ENCODE data around the gene KAT6B. TPM values are rescaled to one million over a fixed set of nuclear protein-coding genes. Genes with fewer than 3 reads are reported as not detected.

The KAT6B gene
- total and polyA plus RNA-seq, 2 donors (not counting 1 experiment from before 2014, with no cell fraction given) = 3.9 to 37.8 TPM

DNA sequence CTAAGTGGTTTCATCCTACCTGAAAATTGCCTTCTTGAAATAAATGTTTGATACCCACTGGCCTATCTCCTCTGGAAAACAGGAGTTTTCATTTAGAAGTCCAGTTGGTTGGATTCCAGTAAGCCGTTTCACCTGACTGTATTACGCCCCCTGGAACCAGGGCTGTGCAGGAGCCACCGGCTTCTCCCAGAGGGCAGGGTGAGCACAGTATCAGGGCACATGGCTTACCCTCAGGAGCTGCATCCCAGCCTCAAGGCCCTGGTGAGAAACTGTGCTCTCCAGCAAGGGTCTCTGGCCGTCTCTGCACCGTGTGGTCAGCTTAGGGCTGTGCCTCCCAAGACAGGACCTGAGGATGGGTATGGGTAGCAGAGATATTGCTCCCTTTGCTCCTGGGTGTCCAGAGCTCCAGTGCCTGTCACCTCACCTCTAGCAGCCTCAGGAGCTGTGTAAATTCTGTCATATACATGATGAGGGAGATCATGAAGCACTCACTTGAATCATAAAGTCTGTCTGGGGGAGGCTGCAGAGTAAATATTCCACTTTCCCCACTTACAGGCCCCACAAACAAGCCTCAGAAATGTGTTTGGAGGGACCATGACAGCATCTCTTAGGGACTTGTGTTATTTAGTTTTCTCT lies 175.4 kb downstream of the KAT6B start:
- Histone ChIP-seq H3K36me3 (ENCODE audit: control insufficient read depth, insufficient read depth, low read length) (no peaks in the 10 kb centered on the region), H3K27me3 (ENCODE audit: control insufficient read depth, insufficient read depth, low read length) (no peaks in the 10 kb centered on the region), H3K9ac (ENCODE audit: insufficient read depth, low read length) (no peak overlapping the region), H3K9me3 (ENCODE audit: control insufficient read depth, insufficient read depth, low read depth, low read length) (no peaks in the 10 kb centered on the region), H3K4me2 (ENCODE audit: extremely low read depth, insufficient read depth, low read length) (no peak overlapping the region), H4K20me1 (ENCODE audit: control insufficient read depth, extremely low read depth, insufficient read depth, low read length) (no peaks in the 10 kb centered on the region), H3K4me3 (replicated peaks in 1 of 4; ENCODE audit: control extremely low read depth in 1 of 4, insufficient read depth in 1 of 4, low read depth in 3 of 4, low read length in 4 of 4) (no peak overlapping the region), H3K79me2 (ENCODE audit: control insufficient read depth, insufficient read depth, low read length) (no peaks in the 10 kb centered on the region), H3K27ac (ENCODE audit: insufficient read depth, low read length) (no peak overlapping the region), H3K4me1 (ENCODE audit: control insufficient read depth, extremely low read depth, insufficient read depth, low read length) (no peaks in the 10 kb centered on the region), H2AFZ (ENCODE audit: low read length) (no peak overlapping the region)
- TF ChIP-seq CTCF (conservative IDR thresholded peaks at IDR 0.05 in 1 of 2, IDR thresholded peaks at IDR 0.05 in 1 of 2; ENCODE audit: low read depth in 1 of 2, low read length in 2 of 2) (no peak), EZH2 (IDR thresholded peaks at IDR 0.05; ENCODE audit: low read length, missing control alignments) (no peak)
- DNase-seq (ENCODE audit: low read depth in 2 of 2) = no peak

DNA sequence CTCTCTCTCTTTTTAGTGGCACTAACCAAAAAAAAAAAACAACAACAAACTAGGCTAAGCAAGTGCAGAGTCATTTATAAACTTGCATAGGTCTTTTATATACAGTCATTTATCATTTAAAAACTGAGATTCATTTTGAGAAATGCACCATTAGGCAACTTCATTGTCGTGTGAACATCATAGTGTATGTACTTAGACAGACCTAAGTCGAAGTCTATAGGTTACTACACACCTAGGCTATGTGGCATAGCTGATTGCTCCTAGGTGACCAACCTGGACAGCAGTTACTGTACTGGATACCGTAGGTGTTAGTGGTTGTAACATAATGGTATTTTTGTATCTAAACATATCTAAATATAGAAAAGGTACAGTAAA lies 175.9 kb downstream of the KAT6B start:
- Histone ChIP-seq H3K4me1 (ENCODE audit: control insufficient read depth, extremely low read depth, insufficient read depth, low read length) (no peaks in the 10 kb centered on the region), H3K36me3 (ENCODE audit: control insufficient read depth, insufficient read depth, low read length) (no peaks in the 10 kb centered on the region), H2AFZ (ENCODE audit: low read length) (no peak overlapping the region), H3K4me2 (ENCODE audit: extremely low read depth, insufficient read depth, low read length) (no peak overlapping the region), H3K27ac (ENCODE audit: insufficient read depth, low read length) (no peak overlapping the region), H4K20me1 (ENCODE audit: control insufficient read depth, extremely low read depth, insufficient read depth, low read length) (no peaks in the 10 kb centered on the region), H3K9me3 (ENCODE audit: control insufficient read depth, insufficient read depth, low read depth, low read length) (no peaks in the 10 kb centered on the region), H3K4me3 (replicated peaks in 1 of 4; ENCODE audit: control extremely low read depth in 1 of 4, insufficient read depth in 1 of 4, low read depth in 3 of 4, low read length in 4 of 4) (no peak overlapping the region), H3K27me3 (ENCODE audit: control insufficient read depth, insufficient read depth, low read length) (no peaks in the 10 kb centered on the region), H3K79me2 (ENCODE audit: control insufficient read depth, insufficient read depth, low read length) (no peaks in the 10 kb centered on the region), H3K9ac (ENCODE audit: insufficient read depth, low read length) (no peak overlapping the region)
- DNase-seq (ENCODE audit: low read depth in 2 of 2) = no peak
- no peak for TF ChIP-seq EZH2 (IDR thresholded peaks at IDR 0.05; ENCODE audit: low read length, missing control alignments)

GRCh38 chr10:75002967-75003594 lies 176.7 kb downstream of the KAT6B start:
- Histone ChIP-seq H2AFZ (ENCODE audit: low read length) (no peak overlapping the region), H3K4me2 (ENCODE audit: extremely low read depth, insufficient read depth, low read length) (no peak overlapping the region), H3K9me3 (ENCODE audit: control insufficient read depth, insufficient read depth, low read depth, low read length) (no peaks in the 10 kb centered on the region), H3K79me2 (ENCODE audit: control insufficient read depth, insufficient read depth, low read length) (no peaks in the 10 kb centered on the region), H3K4me3 (replicated peaks in 1 of 4; ENCODE audit: control extremely low read depth in 1 of 4, insufficient read depth in 1 of 4, low read depth in 3 of 4, low read length in 4 of 4) (no peak overlapping the region), H4K20me1 (ENCODE audit: control insufficient read depth, extremely low read depth, insufficient read depth, low read length) (no peaks in the 10 kb centered on the region), H3K36me3 (ENCODE audit: control insufficient read depth, insufficient read depth, low read length) (no peaks in the 10 kb centered on the region), H3K27me3 (ENCODE audit: control insufficient read depth, insufficient read depth, low read length) (no peaks in the 10 kb centered on the region), H3K9ac (ENCODE audit: insufficient read depth, low read length) (no peak overlapping the region), H3K4me1 (ENCODE audit: control insufficient read depth, extremely low read depth, insufficient read depth, low read length) (no peaks in the 10 kb centered on the region), H3K27ac (ENCODE audit: insufficient read depth, low read length) (no peak overlapping the region)
- DNase-seq (ENCODE audit: low read depth in 2 of 2) = no peak
- TF ChIP-seq CTCF (conservative IDR thresholded peaks at IDR 0.05 in 1 of 2, IDR thresholded peaks at IDR 0.05 in 1 of 2; ENCODE audit: low read depth in 1 of 2, low read length in 2 of 2) (no peak), EZH2 (IDR thresholded peaks at IDR 0.05; ENCODE audit: low read length, missing control alignments) (no peak)

Data from fibroblast of lung (primary cell).